Transverse colon (tissue), 4 donors: Measurements from ENCODE around the gene CDK12. TPM values are rescaled to one million over a fixed set of nuclear protein-coding genes. Genes with fewer than 3 reads are reported as not detected.

Source experiments
- DNase-seq: peaks from one replicate; pipeline ENCODE4 v3.0.0-alpha.2; 2019
- H3K27ac ChIP-seq, 4 donors: fragments of 200-600 bp; sonication (generic); 2 replicates each; pipeline ENCODE4 v1.5.1; 2016 to 2018; ENCODE audit warnings: inconsistent platforms in 4 of 4
- H3K27me3 ChIP-seq: fragments of 200-600 bp; sonication (generic); 2 replicates; pipeline ENCODE4 v1.5.1; 2017; ENCODE audit warnings: inconsistent platforms
- H3K36me3 ChIP-seq, 4 donors: fragments of 200-600 bp; sonication (generic); 2 replicates each; pipeline ENCODE4 v1.5.1; 2017 to 2019; ENCODE audit warnings: inconsistent platforms in 4 of 4
- H3K4me1 ChIP-seq, 4 donors: fragments of 200-600 bp; sonication (generic); 2 replicates each; pipeline ENCODE4 v1.5.1; 2017 to 2020; ENCODE audit warnings: inconsistent platforms in 4 of 4
- H3K4me3 ChIP-seq, 4 donors: fragments of 200-600 bp; sonication (generic); 1 replicate in 1 of 4; 2 replicates in 3 of 4; pipeline versions ENCODE4 v1.5.1 to v1.6.1; 2017 to 2019; ENCODE audit warnings: inconsistent platforms in 4 of 4
- H3K9me3 ChIP-seq, 2 donors: fragments of 200-600 bp; sonication (generic); 2 replicates each; pipeline ENCODE4 v1.5.1; 2017 to 2019; ENCODE audit warnings: inconsistent platforms in 2 of 2
- CTCF ChIP-seq, 5 experiments: fragments of 200-600 bp in 3 of 5; fragments of 450-650 bp in 2 of 5; sonication (generic) in 3 of 5; IDR thresholded peaks; 1 replicate in 2 of 5; 2 replicates in 3 of 5; pipeline ENCODE4 v1.5.1; 2016 to 2017; ENCODE audit warnings: antibody characterized with exemption in 5 of 5, inconsistent platforms in 3 of 5, mild to moderate bottlenecking in 2 of 5, moderate library complexity in 1 of 5
- EP300 ChIP-seq: sonication (generic); formaldehyde crosslinking; IDR thresholded peaks from one replicate; pipeline ENCODE4 v1.6.1; 2017; ENCODE audit warnings: antibody characterized with exemption, low read depth
- POLR2A ChIP-seq: fragments of 450-650 bp; IDR thresholded peaks from one replicate; pipeline ENCODE4 v1.6.1; 2016; ENCODE audit warnings: antibody characterized with exemption, mild to moderate bottlenecking, moderate library complexity
- POLR2AphosphoS5 ChIP-seq, 3 donors: sonication (generic); formaldehyde crosslinking; IDR thresholded peaks; one replicate each; pipeline ENCODE4 v1.6.1; 2016; ENCODE audit warnings: antibody characterized with exemption in 3 of 3
- WGBS, 2 donors: methylation state at CpG; one replicate each; pipeline ENCODE4 v1.1.5; 2018; ENCODE audit warnings: low coverage in 1 of 2; 5-methylcytosine and 5-hydroxymethylcytosine counted together
- in situ Hi-C, 4 donors: fragments of 200-750 bp; cut with MboI; loops; one replicate each; pipeline versions ENCODE4 v1.15.0 to v1.15.1; 2017; ENCODE audit warnings: low sequenced_read_pairs in 3 of 4, low pct_ligation_motif_present in 1 of 4, low pct_unique_long_range_greater_than_20kb in 1 of 4
- intact Hi-C: fragments of 100-400 bp; cut with DNase I; formaldehyde crosslinking; loops from one replicate; pipeline ENCODE4 v1.15.1; 2023; ENCODE audit warnings: low total_unique reads
- total RNA-seq, 4 donors: library from RNA; depleted of rRNA; stranded (reverse); fragments of >200 nt; gene quantifications; one replicate each; pipeline ENCODE4 v1.1.0, GENCODE V29; 2016

Gene CDK12
- total RNA-seq, 4 donors from 2014 or later = 31.4 to 66.5 (median 49.4) TPM

GRCh38 chr17:39529455-39529854 lies 68.2 kb downstream of the CDK12 start:
- WGBS, 2 donors = 46 to 64% methylated on average over 2 of the region's 2 CpGs
- H3K27me3 ChIP-seq = no peaks in the 10 kb centered on the region
- H3K4me3 ChIP-seq = no peak overlapping the region
- H3K9me3 ChIP-seq = no peaks in the 10 kb centered on the region
- DNase-seq = no peak
- H3K27ac ChIP-seq = no peak overlapping the region
- TF ChIP-seq CTCF (IDR thresholded peaks at IDR 0.05) (no peak), EP300 (no peak), POLR2A (no peak), POLR2AphosphoS5 (IDR thresholded peaks at IDR 0.05) (no peak)
- peaks cover 0 to 3% (median 0%) of the 10 kb centered on the region in 4 donors for H3K4me1 ChIP-seq
- in situ Hi-C loops (no loop called here), intact Hi-C loops (no loop called here)
- H3K36me3 ChIP-seq = peaks cover 0 to 56% (median 16%) of the 10 kb centered on the region in 4 donors

- H3K27ac ChIP-seq = no peak overlapping the region
- H3K36me3 ChIP-seq = peaks cover 0 to 46% (median 11%) of the 10 kb centered on the region in 4 donors
- intact Hi-C loops = no loop called here
- H3K9me3 ChIP-seq = no peaks in the 10 kb centered on the region
- in situ Hi-C loops = no loop called here
- 91% methylated on average over 10 of the region's 10 CpGs; no CpG with 5 or more reads in 1 of the 2 donors for WGBS, 2 donors
- peaks cover 0 to 3% (median 0%) of the 10 kb centered on the region in 4 donors for H3K4me1 ChIP-seq
- no peak overlapping the region for H3K4me3 ChIP-seq
- no peak for DNase-seq
- no peaks in the 10 kb centered on the region for H3K27me3 ChIP-seq
- TF ChIP-seq POLR2AphosphoS5 (IDR thresholded peaks at IDR 0.05) (no peak), EP300 (no peak), POLR2A (no peak), CTCF (IDR thresholded peaks at IDR 0.05) (no peak)
Measured at GRCh38 chr17:39530513-39530912, 69.2 kb downstream of the CDK12 start.

GRCh38 chr17:39531252-39531651 lies 70.0 kb downstream of the CDK12 start:
- Histone ChIP-seq H3K9me3 (no peaks in the 10 kb centered on the region), H3K27me3 (no peaks in the 10 kb centered on the region), H3K4me1 (peaks cover 0 to 3% (median 0%) of the 10 kb centered on the region in 4 donors), H3K36me3 (peaks cover 0 to 38% (median 8%) of the 10 kb centered on the region in 4 donors), H3K27ac (no peak overlapping the region), H3K4me3 (no peak overlapping the region)
- 88 to 90% methylated on average over 5 to 6 of the region's 6 CpGs for WGBS, 2 donors
- no peak for DNase-seq
- TF ChIP-seq CTCF (IDR thresholded peaks at IDR 0.05) (no peak), EP300 (no peak), POLR2AphosphoS5 (IDR thresholded peaks at IDR 0.05) (no peak), POLR2A (no peak)
- intact Hi-C loops = no loop called here
- in situ Hi-C loops = no loop called here

- Histone ChIP-seq H3K27me3 (no peaks in the 10 kb centered on the region), H3K4me3 (no peak overlapping the region), H3K9me3 (no peaks in the 10 kb centered on the region), H3K27ac (no peak overlapping the region), H3K4me1 (peaks cover 0 to 3% (median 0%) of the 10 kb centered on the region in 4 donors), H3K36me3 (peaks cover 0 to 15% (median 5%) of the 10 kb centered on the region in 4 donors)
- TF ChIP-seq POLR2A (no peak), POLR2AphosphoS5 (IDR thresholded peaks at IDR 0.05) (no peak), EP300 (no peak), CTCF (IDR thresholded peaks at IDR 0.05) (no peak)
- in situ Hi-C loops (no loop called here), intact Hi-C loops (no loop called here)
- no peak for DNase-seq
- 62 to 77% methylated on average over 4 of the region's 4 CpGs for WGBS, 2 donors
Measured at GRCh38 chr17:39533891-39534290, 72.6 kb downstream of the CDK12 start.
